IMR-90 (cell line): ENCODE data around the gene MYCBP. TPM values are rescaled to one million over a fixed set of nuclear protein-coding genes. Genes with fewer than 3 reads are reported as not detected.
A peak's percentile ranks its signal among the peaks of the same experiment; 100 is the strongest.

Experiments used
- ATAC-seq: fragments of 200-7000 bp; cut with Tn5 transposase; 2 replicates; pipeline ENCODE4 v1.9.1; 2020; ENCODE audit warnings: low read depth, mild to moderate bottlenecking, moderate library complexity
- BruUV-seq: library from RNA; stranded (reverse); fragments of 400-500 nt; replicated peaks from 2 replicates; lab custom pipeline; 2021; lab: Mats Ljungman, UMichigan
- CTCF ChIA-PET: fragments of 300-600 bp; formaldehyde crosslinking; extraction: SDS; loops from one replicate; lab custom pipeline; 2021; ENCODE audit warnings: antibody characterized with exemption; lab: Yijun Ruan, JAX
- POLR2A ChIA-PET: fragments of 300-600 bp; sonication (Branson Sonifier 250); formaldehyde crosslinking; loops from one replicate; lab custom pipeline; 2022; ENCODE audit warnings: antibody characterized with exemption; ENCODE audit not compliant: unreplicated experiment; lab: Charles Lee
- DNase-seq: peaks from one replicate; pipeline ENCODE4 v3.0.0; 2013
- H2AFZ ChIP-seq: replicated peaks from 2 replicates; pipeline ENCODE3; 2013; ENCODE audit warnings: low read length, mild to moderate bottlenecking; ENCODE audit not compliant: poor library complexity
- H2AK5ac ChIP-seq: 2 replicates; pipeline ENCODE4 v1.6.1; 2013; ENCODE audit warnings: low read depth, low read length, inconsistent platforms
- H2AK9ac ChIP-seq: replicated peaks from 2 replicates; pipeline ENCODE3; 2013; ENCODE audit warnings: mild to moderate bottlenecking, low read depth, low read length, moderate library complexity; ENCODE audit not compliant: poor library complexity
- H2BK120ac ChIP-seq: 2 replicates; pipeline ENCODE4 v1.6.1; 2013; ENCODE audit warnings: low read depth, low read length, inconsistent platforms
- H2BK15ac ChIP-seq: 3 replicates; pipeline ENCODE4 v1.6.1; 2013; ENCODE audit warnings: low read depth, low read length, inconsistent platforms
- H2BK20ac ChIP-seq: 2 replicates; pipeline ENCODE4 v1.6.1; 2013; ENCODE audit warnings: low read depth, mild to moderate bottlenecking, inconsistent platforms, low read length, moderate library complexity
- H2BK5ac ChIP-seq: 2 replicates; pipeline ENCODE4 v1.6.1; 2013; ENCODE audit warnings: mild to moderate bottlenecking, low read depth, low read length, inconsistent platforms; ENCODE audit not compliant: poor library complexity, severe bottlenecking
- H3K14ac ChIP-seq: replicated peaks from 2 replicates; pipeline ENCODE4 v1.6.1; 2013; ENCODE audit warnings: low read depth, low read length, inconsistent platforms
- H3K18ac ChIP-seq: 2 replicates; pipeline ENCODE4 v1.6.1; 2013; ENCODE audit warnings: low read depth, low read length, control low read depth
- H3K23ac ChIP-seq: 2 replicates; pipeline ENCODE4 v1.6.1; 2013; ENCODE audit warnings: low read depth, low read length, inconsistent platforms
- H3K27ac ChIP-seq: 2 replicates; pipeline ENCODE4 v1.5.1; 2013; ENCODE audit warnings: mild to moderate bottlenecking, control low read depth, low read length; ENCODE audit not compliant: insufficient read depth
- H3K27me3 ChIP-seq: 2 replicates; pipeline ENCODE4 v1.6.1; 2013; ENCODE audit warnings: low read length; ENCODE audit not compliant: control insufficient read depth, insufficient read depth
- H3K36me3 ChIP-seq: 2 replicates; pipeline ENCODE4 v1.6.1; 2013; ENCODE audit warnings: low read length, mixed read lengths; ENCODE audit not compliant: control insufficient read depth, insufficient read depth
- H3K4ac ChIP-seq: 2 replicates; pipeline ENCODE4 v1.6.1; 2013; ENCODE audit warnings: low read depth, low read length, inconsistent platforms
- H3K4me1 ChIP-seq: 2 replicates; pipeline ENCODE4 v1.6.1; 2013; ENCODE audit warnings: low read length, mixed read lengths; ENCODE audit not compliant: control insufficient read depth, insufficient read depth
- H3K4me2 ChIP-seq: 2 replicates; pipeline ENCODE4 v1.6.1; 2013; ENCODE audit warnings: low read depth, mild to moderate bottlenecking, control low read depth, low read length, moderate library complexity
- H3K4me3 ChIP-seq: 2 replicates; pipeline ENCODE4 v1.5.1; 2013; ENCODE audit warnings: low read depth, mild to moderate bottlenecking, control low read depth, low read length, moderate library complexity; ENCODE audit not compliant: insufficient read depth
- H3K56ac ChIP-seq: 2 replicates; pipeline ENCODE4 v1.6.1; 2013; ENCODE audit warnings: low read length, inconsistent platforms; ENCODE audit not compliant: insufficient read depth; ENCODE audit errors: extremely low read depth
- H3K79me1 ChIP-seq, 2 experiments: 2 replicates each; pipeline ENCODE4 v1.6.1; 2013; ENCODE audit warnings: low read length in 2 of 2, inconsistent platforms in 1 of 2, low read depth in 1 of 2
- H3K9ac ChIP-seq: 2 replicates; pipeline ENCODE4 v1.6.1; 2013; ENCODE audit warnings: low read depth, low read length, control low read depth
- H3K9me1 ChIP-seq: 2 replicates; pipeline ENCODE4 v1.6.1; 2013; ENCODE audit warnings: low read length, inconsistent platforms; ENCODE audit not compliant: insufficient read depth
- H3K9me3 ChIP-seq: 2 replicates; pipeline ENCODE4 v1.6.1; 2013; ENCODE audit warnings: low read length; ENCODE audit not compliant: control insufficient read depth, insufficient read depth
- H4K20me1 ChIP-seq: 2 replicates; pipeline ENCODE4 v1.6.1; 2013; ENCODE audit warnings: low read length, inconsistent platforms; ENCODE audit not compliant: insufficient read depth
- H4K5ac ChIP-seq: 2 replicates; pipeline ENCODE4 v1.6.1; 2013; ENCODE audit warnings: mild to moderate bottlenecking, low read depth, low read length, control low read depth
- H4K8ac ChIP-seq, 2 experiments: 2 replicates each; pipeline ENCODE4 v1.6.1; 2013; ENCODE audit warnings: low read depth in 2 of 2, low read length in 2 of 2, control low read depth in 1 of 2, inconsistent platforms in 1 of 2
- H4K91ac ChIP-seq: 2 replicates; pipeline ENCODE4 v1.6.1; 2013; ENCODE audit warnings: low read depth, low read length, inconsistent platforms; ENCODE audit not compliant: insufficient read depth
- BHLHE40 ChIP-seq: fragments of 150-350 bp; IDR thresholded peaks from 2 replicates; pipeline ENCODE4 v1.6.1; 2016; ENCODE audit warnings: mild to moderate bottlenecking, low read depth, low read length
- CHD1 ChIP-seq: IDR thresholded peaks from 2 replicates; pipeline ENCODE4 v1.6.1; 2012; ENCODE audit warnings: low read depth, low read length, improper control_type of control experiment
- CTCF ChIP-seq: conservative IDR thresholded peaks from 2 replicates; pipeline ENCODE4 v1.5.1; 2012; ENCODE audit warnings: mild to moderate bottlenecking, low read depth, low read length, improper control_type of control experiment
- ELK1 ChIP-seq: fragments of 150-350 bp; IDR thresholded peaks from 2 replicates; pipeline ENCODE4 v1.6.1; 2016; ENCODE audit warnings: low read depth, mild to moderate bottlenecking, low read length, moderate library complexity, borderline replicate concordance
- FOS ChIP-seq: fragments of 150-350 bp; IDR thresholded peaks from 2 replicates; pipeline ENCODE4 v1.6.1; 2016; ENCODE audit warnings: low read depth, low read length
- MAFK ChIP-seq: IDR thresholded peaks from 2 replicates; pipeline ENCODE4 v1.6.1; 2012; ENCODE audit warnings: low read depth, low read length, improper control_type of control experiment
- MAZ ChIP-seq: IDR thresholded peaks from 2 replicates; pipeline ENCODE4 v1.6.1; 2012; ENCODE audit warnings: low read depth, mild to moderate bottlenecking, low read length, improper control_type of control experiment, moderate library complexity, borderline replicate concordance
- NFE2L2 ChIP-seq: fragments of 150-350 bp; IDR thresholded peaks from 2 replicates; pipeline ENCODE4 v1.6.1; 2016; ENCODE audit warnings: low read depth, mild to moderate bottlenecking, low read length
- POLR2A ChIP-seq: IDR thresholded peaks from 2 replicates; pipeline ENCODE4 v1.6.1; 2012; ENCODE audit warnings: mild to moderate bottlenecking, low read depth, low read length
- RAD21 ChIP-seq: IDR thresholded peaks from 2 replicates; pipeline ENCODE4 v1.6.1; 2012; ENCODE audit warnings: low read length, improper control_type of control experiment
- RCOR1 ChIP-seq: IDR thresholded peaks from 2 replicates; pipeline ENCODE4 v1.6.1; 2012; ENCODE audit warnings: mild to moderate bottlenecking, low read length, improper control_type of control experiment; ENCODE audit not compliant: insufficient replicate concordance
- RFX5 ChIP-seq: IDR thresholded peaks from 2 replicates; pipeline ENCODE4 v1.8.0; 2012; ENCODE audit warnings: low read depth, mild to moderate bottlenecking, low read length, moderate library complexity
- SMC3 ChIP-seq: fragments of 150-350 bp; IDR thresholded peaks from 2 replicates; pipeline ENCODE4 v1.6.1; 2016; ENCODE audit warnings: low read depth, mild to moderate bottlenecking, antibody characterized with exemption, low read length, moderate library complexity
- USF2 ChIP-seq: fragments of 150-350 bp; IDR thresholded peaks from 2 replicates; pipeline ENCODE4 v1.6.1; 2017; ENCODE audit warnings: mild to moderate bottlenecking, antibody characterized with exemption, low read length, low read depth
- WGBS, 2 experiments: methylation state at CpG; one replicate each; pipeline versions ENCODE4 v1.1.5 to v1.1.7; 2013; ENCODE audit warnings: missing lambda C conversion rate in 2 of 2; ENCODE audit not compliant: insufficient read length in 1 of 2; ENCODE audit errors: extremely low coverage in 2 of 2; 5-methylcytosine and 5-hydroxymethylcytosine counted together
- dilution Hi-C: fragments of 300-500 bp; cut with HindIII; formaldehyde crosslinking; loops from one replicate; pipeline ENCODE4 v1.14.3; 2018; ENCODE audit warnings: low sequenced_read_pairs; ENCODE audit not compliant: unreplicated experiment
- in situ Hi-C: fragments of 300-500 bp; cut with MboI; formaldehyde crosslinking; loops from 3 replicates; pipeline ENCODE4 v1.14.3; 2019; ENCODE audit warnings: low sequenced_read_pairs, inconsistent platforms, mixed read lengths
- intact Hi-C: fragments of 100-400 bp; cut with micrococcal nuclease; formaldehyde crosslinking; loops from 2 replicates; pipeline ENCODE4 v1.10.0; 2022
- polyA plus RNA-seq, 3 experiments: library from polyadenylated mRNA; depleted of rRNA; stranded (reverse); fragments of >200 nt; gene quantifications; 2 replicates each; pipeline ENCODE4 v1.2.3, GENCODE V29; 2012; ENCODE audit warnings: low replicate concordance in 1 of 3
- total RNA-seq: library from RNA; depleted of rRNA; stranded (reverse); fragments of >200 nt; gene quantifications from 2 replicates; pipeline ENCODE4 v1.2.3, GENCODE V29; 2012

The MYCBP gene
- total and polyA plus RNA-seq, 2 of the 4 experiments (the other 2 are of a cell fraction), result 9.9 to 11.9 TPM

- dilution Hi-C loops, result no loop called here
- no TSS peak for BruUV-seq
- TF ChIP-seq BHLHE40, result no peak
- TF ChIP-seq RCOR1, result no peak
- TF ChIP-seq RFX5, result no peak
- no peak for TF ChIP-seq FOS
- no peak for TF ChIP-seq ELK1
- peak; percentile 85 for TF ChIP-seq RAD21
- peak; percentile 81 for TF ChIP-seq CTCF
- no peak for TF ChIP-seq MAZ
- TF ChIP-seq CHD1, result no peak
- TF ChIP-seq SMC3, result peak; percentile 49
- TF ChIP-seq NFE2L2, result no peak
- no peak for TF ChIP-seq MAFK
- no peak for TF ChIP-seq POLR2A
- no peak for TF ChIP-seq USF2
Observed at GRCh38 chr1:38834937-38835827, 38.0 kb downstream of the MYCBP start.

More at GRCh38 chr1:38834937-38835827, 38.0 kb downstream of the MYCBP start:
- Histone ChIP-seq H3K4me2 (no peak overlapping the region), H3K79me1 (no peaks in the 10 kb centered on the region; a peak in 1 of 4 replicates), H2AK5ac (no peak overlapping the region), H3K56ac (no peak overlapping the region), H3K23ac (no peak overlapping the region), H3K9ac (no peak overlapping the region), H3K14ac (no peak overlapping the region), H3K36me3 (peaks cover 14% of the 10 kb centered on the region), H2BK120ac (no peak overlapping the region), H2BK20ac (no peak overlapping the region), H2AK9ac (no peak overlapping the region), H3K4me1 (no peaks in the 10 kb centered on the region), H2AFZ (no peak overlapping the region), H3K27me3 (peaks cover 17% of the 10 kb centered on the region), H3K9me3 (no peaks in the 10 kb centered on the region), H2BK15ac (no peak overlapping the region), H4K5ac (no peak overlapping the region), H2BK5ac (no peak overlapping the region), H3K9me1 (no peaks in the 10 kb centered on the region), H3K4ac (no peak overlapping the region), H3K4me3 (no peak overlapping the region), H4K20me1 (no peaks in the 10 kb centered on the region), H4K91ac (no peak overlapping the region), H3K27ac (no peak overlapping the region), H4K8ac (no peak overlapping the region), H3K18ac (no peak overlapping the region)
- POLR2A ChIA-PET, result no interaction called here
- intact Hi-C loops, result loop anchor here (1.0 to 2.0 kb wide), 4 partner anchors 227 to 845 kb away; partner anchors contain the start of gene SF3A3
- in situ Hi-C loops, result loop anchor here (5.0 kb wide), 1 partner anchor 808 kb away; no protein-coding TSS in a partner anchor
- peak; percentile 87 for DNase-seq
- ATAC-seq, result peak; percentile 91
- WGBS, 2 experiments, result no CpG with 5 or more reads among the region's 3 CpGs
- CTCF ChIA-PET, result interaction anchor here (0.6 to 1.9 kb wide), 9 partner anchors 8 to 815 kb away, joined by 3 to 8 read pairs (median 5); no protein-coding TSS in a partner anchor
